ENCODE data around the gene ATP2B2.

The ATP2B2 gene

GRCh38 chr3:10277115-10277625 lies 228.2 kb downstream of the ATP2B2 start:
- no peak for TF ChIP-seq MYC (IDR thresholded peaks at IDR 0.05; ENCODE audit: low read depth, low read length)
- no peak for TF ChIP-seq CTCF (IDR thresholded peaks at IDR 0.05; ENCODE audit: low read depth, low read length)
- TF ChIP-seq MAX (IDR thresholded peaks at IDR 0.05; ENCODE audit: low read depth, low read length), result no peak
- no peak for TF ChIP-seq POLR2A (IDR thresholded peaks at IDR 0.05; ENCODE audit: extremely low read depth, insufficient read length)

GRCh38 chr3:10274601-10275000 lies 230.8 kb downstream of the ATP2B2 start:
- no peak for DNase-seq (ENCODE audit: low read depth)
- H3K4me3 ChIP-seq (ENCODE audit: low read depth, low read length), result no peak overlapping the region
- TF ChIP-seq MAX (IDR thresholded peaks at IDR 0.05; ENCODE audit: low read depth, low read length) (no peak), CTCF (IDR thresholded peaks at IDR 0.05; ENCODE audit: low read depth, low read length) (no peak), POLR2A (IDR thresholded peaks at IDR 0.05; ENCODE audit: extremely low read depth, insufficient read length) (no peak), MYC (IDR thresholded peaks at IDR 0.05; ENCODE audit: low read depth, low read length) (no peak)

More at GRCh38 chr3:10277115-10277625, 228.2 kb downstream of the ATP2B2 start:
- no peak for DNase-seq (ENCODE audit: low read depth)
- H3K4me3 ChIP-seq (ENCODE audit: low read depth, low read length), result no peak overlapping the region
